Hematopoietic multipotent progenitor cell (in vitro differentiated cells): ENCODE measurements around the gene KATNBL1. TPM values are rescaled to one million over a fixed set of nuclear protein-coding genes. Genes with fewer than 3 reads are reported as not detected.
"Not testable (repeated sequence)": the region's sequence is repeated elsewhere in the genome, so short reads cannot be mapped to it uniquely, and the experiment has no call there.

Experiments
- DNase-seq, 3 donors: peaks; one replicate each; pipeline ENCODE4 v3.0.0-alpha.2; 2011 to 2015; ENCODE audit warnings: low read depth in 2 of 3, low spot score in 2 of 3
- total RNA-seq: library from RNA; depleted of rRNA; stranded (reverse); fragments of >200 nt; gene quantifications from one replicate; pipeline ENCODE4 v1.2.3, GENCODE V29; 2012

KATNBL1 gene
- total RNA-seq, 1 donor: 14.3 TPM

DNA sequence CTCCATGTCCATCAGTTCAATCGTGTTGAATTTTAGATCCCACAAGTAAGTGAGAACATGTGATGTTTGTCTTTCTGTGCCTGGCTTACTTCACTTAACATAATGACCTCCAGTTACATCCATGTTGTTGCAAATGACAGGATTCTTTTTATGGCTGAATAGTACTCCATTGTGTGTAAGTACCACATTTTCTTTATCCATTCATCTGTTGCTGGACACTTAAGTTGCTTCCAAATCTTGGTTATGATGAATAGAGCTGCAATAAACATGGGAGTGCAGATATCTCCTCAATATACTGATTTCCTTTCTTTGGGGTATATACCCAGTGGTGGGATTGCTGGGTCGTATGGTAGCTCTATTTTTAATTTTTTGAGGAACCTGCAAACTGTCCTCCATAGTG, 89.5 kb downstream of the KATNBL1 start:
- not testable (repeated sequence) for DNase-seq

DNA sequence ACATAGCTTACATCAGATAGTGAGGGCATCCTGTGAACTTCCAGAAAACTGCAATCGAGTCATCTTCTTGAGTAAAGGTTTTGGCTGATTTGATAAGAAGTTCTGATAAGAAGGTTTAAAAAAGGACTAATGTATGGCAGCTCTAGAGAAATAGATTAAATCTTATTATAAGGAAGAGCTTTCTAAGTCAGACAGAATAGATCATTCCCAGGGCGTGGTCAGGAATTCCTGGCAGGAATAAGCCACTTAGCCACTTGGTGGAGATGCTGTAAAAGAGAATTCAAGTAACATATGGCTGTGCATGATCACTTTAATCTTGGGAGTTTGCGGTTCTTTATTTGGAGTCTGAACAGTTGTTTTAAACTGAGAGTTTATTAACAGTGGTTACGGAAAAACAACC, 90.6 kb downstream of the KATNBL1 start:
- DNase-seq: no peak

GRCh38 chr15:34116620-34117019, 93.3 kb downstream of the KATNBL1 start:
- no peak for DNase-seq

DNA sequence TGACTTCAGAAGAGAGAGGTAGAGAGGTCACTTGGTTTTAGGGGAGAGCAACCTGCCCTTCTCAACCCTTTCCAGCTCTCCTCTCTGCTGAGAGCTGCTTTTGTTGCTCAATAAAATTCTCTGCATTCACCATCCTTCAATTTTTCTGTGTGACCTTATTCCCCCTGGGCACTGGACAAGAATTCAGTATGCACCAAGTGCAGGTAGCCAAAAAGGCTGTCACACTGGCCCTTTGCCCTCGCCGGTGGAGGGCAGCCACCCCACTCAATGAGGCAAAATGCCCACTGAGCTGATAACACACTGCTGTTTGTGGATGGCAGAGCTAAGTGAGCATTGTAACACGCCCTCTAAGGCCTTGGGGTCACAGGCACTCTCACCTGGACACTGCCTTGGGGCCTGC, 95.2 kb downstream of the KATNBL1 start:
- DNase-seq: no peak

DNA sequence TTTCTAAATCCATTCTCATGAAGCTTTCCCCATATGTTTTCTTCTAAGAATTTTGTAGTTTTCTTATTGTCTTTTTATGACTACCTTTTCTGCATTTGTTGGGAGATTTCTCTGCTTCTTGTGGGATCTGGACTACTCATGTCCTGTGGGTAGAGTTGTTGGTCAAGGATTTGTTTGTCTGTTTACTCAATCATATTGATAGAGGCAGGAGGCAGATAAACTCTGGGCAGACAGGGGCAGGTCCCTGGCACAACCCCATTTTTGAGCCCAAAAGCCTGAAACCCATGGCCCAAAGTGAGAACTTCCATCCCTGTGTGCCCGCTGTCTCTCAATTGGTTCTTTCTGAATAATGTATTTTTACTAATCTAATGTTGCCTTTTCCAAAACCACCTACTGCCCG, 95.7 kb downstream of the KATNBL1 start:
- DNase-seq: no peak

DNA sequence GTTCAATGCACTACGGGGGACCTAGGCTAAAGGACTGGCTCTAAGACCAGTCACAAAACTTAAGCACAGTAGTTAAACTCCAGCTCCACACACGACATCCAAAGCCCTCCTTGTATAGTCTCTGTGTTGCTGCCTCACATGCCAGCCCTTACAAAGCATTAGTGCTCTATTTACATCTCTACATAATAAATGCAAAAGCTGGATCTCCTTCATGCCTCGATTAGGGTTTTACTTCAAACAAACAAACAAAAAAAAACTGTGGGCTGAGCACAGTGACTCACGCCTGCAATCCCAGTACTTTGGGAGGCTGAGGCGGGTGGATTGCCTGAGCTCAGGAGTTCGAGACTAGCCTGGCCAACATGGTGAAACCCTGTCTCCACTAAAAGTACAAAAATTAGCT, 98.4 kb downstream of the KATNBL1 start:
- DNase-seq: no peak

DNA sequence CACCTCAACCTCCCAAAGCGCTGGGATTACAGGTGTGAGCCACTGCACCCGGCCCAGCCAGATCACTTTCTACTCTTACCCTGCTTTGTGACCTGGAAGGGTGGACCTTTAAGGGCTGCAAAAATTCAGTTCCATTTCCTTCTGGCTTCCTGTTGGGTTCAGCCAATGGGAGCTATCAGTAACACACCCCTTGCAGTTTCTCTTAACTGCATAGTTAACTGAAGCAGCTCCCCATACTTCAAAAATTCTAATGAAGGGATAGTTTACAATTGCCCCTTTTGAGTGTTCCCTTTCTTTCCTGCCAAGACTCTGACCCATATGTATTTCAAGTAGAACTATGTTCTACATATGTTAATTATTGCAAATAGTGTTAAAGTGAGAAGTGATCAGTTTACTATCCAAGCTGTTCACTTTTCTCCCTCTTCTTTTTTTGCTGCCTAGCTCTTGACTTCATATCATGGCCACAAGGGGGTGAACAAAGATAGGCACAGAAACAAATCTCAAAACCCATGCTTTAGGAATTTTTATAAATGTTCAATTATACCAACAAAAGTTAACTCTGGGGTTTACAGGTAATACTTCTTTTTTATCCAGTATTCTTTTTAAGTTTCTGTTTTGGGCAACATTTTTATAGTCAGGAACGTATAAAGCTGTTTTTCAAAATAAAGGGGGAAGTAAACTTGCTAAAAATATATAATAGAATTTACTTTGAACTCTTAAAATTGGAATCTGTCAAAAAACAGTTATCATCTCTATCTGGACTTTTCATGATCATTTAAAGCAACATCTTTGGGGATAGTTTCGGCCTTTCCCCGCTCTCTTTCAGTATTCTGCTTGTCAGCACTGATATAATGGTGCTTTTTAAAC, 99.9 kb downstream of the KATNBL1 start:
- peak in 2 of 3 donors; percentile 38 to 69 for DNase-seq

DNA sequence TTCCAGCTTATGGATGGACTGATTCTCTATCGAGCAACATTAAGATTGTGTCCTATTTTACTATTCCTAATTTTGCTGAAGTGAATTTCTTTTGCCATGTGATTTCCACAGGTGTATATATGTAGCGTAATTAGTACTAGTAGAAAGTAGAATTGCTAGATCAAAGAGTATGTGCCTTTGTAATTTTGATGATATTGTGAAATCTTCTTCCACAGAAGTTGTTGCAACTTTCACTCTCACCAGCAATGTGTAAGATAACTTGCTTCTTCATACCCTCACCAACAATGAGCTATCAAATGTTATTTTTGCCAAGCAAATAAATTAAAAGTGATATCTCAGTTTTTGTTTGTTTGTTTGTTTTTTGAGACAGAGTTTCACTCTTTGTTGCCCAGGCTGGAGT, 102.6 kb downstream of the KATNBL1 start:
- DNase-seq: no peak

DNA sequence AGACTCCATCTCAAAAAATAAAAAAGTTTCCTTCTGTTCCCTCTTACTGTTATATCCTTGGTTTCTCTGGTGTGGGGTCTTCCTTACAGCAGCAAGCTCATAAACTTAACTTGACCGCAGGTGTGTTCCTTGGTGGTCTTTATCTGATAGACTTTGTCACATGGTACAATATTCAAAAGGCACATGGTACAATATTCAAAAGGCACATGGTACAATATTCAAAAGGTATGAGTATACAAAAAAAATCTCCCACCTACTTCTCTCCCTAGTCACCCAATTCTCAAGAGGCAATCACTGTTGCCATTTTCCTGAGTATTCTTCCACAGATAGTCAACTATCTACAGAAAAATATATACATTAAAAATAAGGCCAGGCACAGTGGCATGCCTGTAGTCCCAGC, 103.5 kb downstream of the KATNBL1 start:
- DNase-seq: no peak

GRCh38 chr15:34102175-34102925, 107.5 kb downstream of the KATNBL1 start:
- no peak for DNase-seq

- peak; percentile 97 to 99 (median 99) for DNase-seq
Measured at GRCh38 chr15:34101366-34102174, 108.3 kb downstream of the KATNBL1 start, which contains the start of the genes EMC7 and PGBD4. EMC7 (minus strand) TSS chr15:34101862; CDS start chr15:34101839, 23 bp downstream. PGBD4 (plus strand) TSS chr15:34102083; CDS start chr15:34102532, 449 bp downstream.

DNA sequence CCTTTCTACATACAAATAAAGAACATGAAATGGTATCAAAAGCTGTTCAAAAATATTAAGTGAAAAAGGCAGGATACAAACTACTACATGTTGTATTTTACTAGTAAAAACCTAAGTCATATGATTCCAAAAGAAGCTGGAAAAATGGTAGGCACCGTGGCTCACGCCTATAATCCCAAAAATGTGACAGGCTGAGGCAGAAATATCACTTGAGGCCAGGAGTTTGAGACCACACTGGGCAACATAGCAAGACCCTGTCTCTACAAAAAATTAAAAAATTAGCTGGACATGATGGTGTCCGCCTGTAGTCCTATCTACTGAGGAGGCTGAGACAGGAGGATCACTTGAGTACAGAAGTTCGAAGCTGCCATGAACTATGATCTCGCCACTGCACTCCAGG, 110.0 kb downstream of the KATNBL1 start:
- no peak for DNase-seq

Other genes with a start within 250 kb of the KATNBL1 start
- gene CHRM5, start 241.6 kb downstream of the KATNBL1 start, total RNA-seq: under 0.01 TPM
- gene AVEN, start 170.9 kb downstream of the KATNBL1 start, total RNA-seq: 5.9 TPM
- gene EMC7, start 108.2 kb downstream of the KATNBL1 start, total RNA-seq: 8.9 TPM
- gene PGBD4, start 108.0 kb downstream of the KATNBL1 start, total RNA-seq: 2.2 TPM
- gene EMC4, start 14.9 kb upstream of the KATNBL1 start, total RNA-seq: 93.4 TPM
- gene SLC12A6, start 127.7 kb upstream of the KATNBL1 start, total RNA-seq: 123 TPM
- gene NOP10, start 133.0 kb upstream of the KATNBL1 start, total RNA-seq: 125 TPM
- not detected for gene NUTM1, start 133.2 kb upstream of the KATNBL1 start, total RNA-seq
- gene LPCAT4, start 157.1 kb upstream of the KATNBL1 start, total RNA-seq: 14.5 TPM
- 21.8 TPM for gene GOLGA8A, start 227.7 kb upstream of the KATNBL1 start, total RNA-seq